Measurements from ENCODE around the gene TYW1B. TPM values are rescaled to one million over a fixed set of nuclear protein-coding genes. Genes with fewer than 3 reads are reported as not detected.
"Not testable (repeated sequence)": the region's sequence is repeated elsewhere in the genome, so short reads cannot be mapped to it uniquely, and the experiment has no call there.

TYW1B gene
- 6.9 TPM for total RNA-seq

DNA sequence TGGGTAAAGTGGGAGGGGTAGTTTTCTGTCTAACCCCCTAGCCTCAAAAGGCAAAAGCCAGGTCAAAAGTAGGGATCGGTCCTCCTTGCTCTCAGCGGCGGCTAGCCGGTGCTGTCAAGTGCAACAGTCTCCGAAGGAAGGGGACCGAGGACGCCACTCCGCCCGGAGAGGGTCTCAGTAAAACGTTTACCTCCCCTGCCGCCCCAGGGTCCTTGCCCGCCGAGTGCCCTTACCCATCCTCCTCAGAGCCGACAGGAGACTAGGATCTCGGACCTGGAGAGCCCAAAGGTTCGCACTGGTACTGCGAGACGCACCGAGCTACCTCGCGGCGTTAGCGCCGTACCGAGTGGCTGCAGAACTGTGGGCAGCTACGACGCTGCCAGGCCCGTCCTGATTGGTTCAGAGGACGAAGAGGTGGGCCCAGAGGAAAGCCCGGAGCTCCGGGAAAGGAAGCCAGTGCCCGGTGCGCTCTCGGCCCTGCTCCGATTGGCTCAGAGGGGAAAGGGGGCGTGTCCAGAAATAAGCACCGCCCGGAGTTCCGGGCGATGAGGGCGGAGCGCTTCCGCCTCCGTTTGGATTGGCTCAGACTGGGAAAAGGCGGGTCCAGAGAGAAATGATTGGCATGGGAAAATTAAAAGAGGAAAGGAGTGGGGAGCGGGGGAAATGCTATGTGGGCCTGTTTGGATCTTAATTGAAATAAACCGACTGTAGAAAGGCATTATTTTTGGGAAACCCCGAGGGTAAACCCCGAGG lies at the start of gene TYW1B:
Gene TYW1B, minus strand, starts transcription at position 362 of the 753 bp plus-strand sequence. Its CDS starts 125 bp downstream, at position 237.
- H3K27me3 ChIP-seq; H3K9me3 ChIP-seq; intact Hi-C loops (cut with DNase I): not testable (repeated sequence)
- H3K27ac ChIP-seq = peak within 1 kb of the TSS; percentile 93
- H3K36me3 ChIP-seq = peaks cover 0 to 16% of the 10 kb centered on the region in 2 donors
- H3K4me3 ChIP-seq = peak within 1 kb of the TSS; percentile 74 to 84
- TF ChIP-seq POLR2A (IDR thresholded peaks at IDR 0.05) (peak in 1 of 2 donors; percentile 63), POLR2AphosphoS5 (IDR thresholded peaks at IDR 0.05; ENCODE audit: insufficient read depth in 1 of 2, low read depth in 1 of 2) (peak; percentile 76 to 91)
- peak; percentile 99 for DNase-seq (ENCODE audit: extremely low spot score in 2 of 2)
- H3K4me1 ChIP-seq = peaks cover 28% of the 10 kb centered on the region

DNA sequence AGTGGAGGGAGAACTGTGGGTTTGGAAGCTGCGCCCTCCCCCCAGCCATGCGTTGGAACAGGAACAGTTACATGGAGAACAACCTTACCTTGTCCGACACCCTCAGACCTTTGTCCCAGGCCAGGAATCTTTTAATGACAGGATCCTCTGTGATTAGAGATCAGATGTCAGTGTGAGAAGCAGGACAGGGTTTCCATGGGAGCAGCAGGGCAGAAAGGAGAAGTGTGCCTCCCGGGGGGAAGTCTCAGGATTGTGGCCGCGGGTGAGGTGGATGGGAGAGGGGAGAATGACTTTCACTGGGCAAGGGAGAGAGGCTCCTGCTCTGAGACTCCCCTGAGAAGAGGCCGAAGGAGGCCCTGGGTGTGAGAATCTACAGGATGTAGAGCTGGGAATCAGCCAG lies 39.6 kb upstream of the TYW1B start:
- H3K9me3 ChIP-seq; DNase-seq (ENCODE audit: extremely low spot score in 2 of 2); H3K4me3 ChIP-seq; H3K36me3 ChIP-seq; H3K27ac ChIP-seq; intact Hi-C loops (cut with DNase I); H3K27me3 ChIP-seq; H3K4me1 ChIP-seq: not testable (repeated sequence)

DNA sequence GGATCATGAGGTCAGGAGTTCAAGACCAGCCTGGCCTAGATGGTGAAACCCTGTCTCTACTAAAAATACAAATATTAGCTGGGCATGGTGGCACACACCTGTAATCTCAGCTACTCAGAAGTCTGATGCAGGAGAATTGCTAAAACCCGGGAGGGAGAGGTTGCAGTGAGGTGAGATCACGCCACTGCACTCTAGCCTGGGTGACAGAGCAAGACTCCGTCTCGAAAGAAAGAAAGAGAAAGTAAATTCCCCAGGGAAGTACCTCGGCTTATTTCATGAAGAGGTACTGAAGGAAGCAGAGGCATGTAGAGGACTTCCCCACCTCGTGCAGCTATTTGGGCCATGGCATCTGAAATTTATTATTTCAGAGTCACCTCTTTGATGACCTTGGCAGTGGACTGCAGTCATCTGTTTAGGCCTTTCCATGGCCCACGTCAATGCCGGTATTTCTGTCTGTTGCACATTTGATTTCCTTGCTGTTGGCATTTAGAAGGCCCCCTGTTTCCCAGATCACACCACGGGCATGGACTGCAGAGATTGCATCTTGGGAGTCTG lies 30.9 kb upstream of the TYW1B start:
- H3K9me3 ChIP-seq; intact Hi-C loops (cut with DNase I); DNase-seq (ENCODE audit: extremely low spot score in 2 of 2): not testable (repeated sequence)

DNA sequence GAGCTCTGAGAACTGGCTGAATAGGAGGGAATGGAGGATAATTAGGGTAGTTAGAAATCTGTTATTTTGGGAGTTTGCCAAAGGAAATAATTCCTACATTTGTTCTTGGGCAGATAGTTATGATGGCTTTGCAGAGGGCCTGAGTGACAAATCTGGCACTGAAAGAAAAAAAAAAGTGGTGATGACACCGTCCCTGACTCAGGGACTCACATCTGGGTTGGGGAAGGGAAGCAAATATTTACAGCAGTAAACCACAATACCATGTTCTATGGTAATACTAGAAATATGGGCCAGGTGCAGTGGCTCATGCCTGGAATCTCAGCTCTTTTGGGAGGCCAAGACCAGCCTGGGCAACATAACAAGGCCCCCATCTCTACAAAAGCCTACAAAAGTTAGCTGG lies 29.9 kb upstream of the TYW1B start:
- H3K27me3 ChIP-seq; intact Hi-C loops (cut with DNase I); H3K4me1 ChIP-seq; DNase-seq (ENCODE audit: extremely low spot score in 2 of 2); H3K9me3 ChIP-seq; H3K27ac ChIP-seq; H3K4me3 ChIP-seq; H3K36me3 ChIP-seq: not testable (repeated sequence)

More for the DNA sequence above, 30.9 kb upstream of the TYW1B start:
- not testable (repeated sequence) for H3K27ac ChIP-seq, H3K4me1 ChIP-seq, H3K27me3 ChIP-seq, H3K4me3 ChIP-seq, H3K36me3 ChIP-seq

GRCh38 chr7:72855261-72855660 lies 27.3 kb upstream of the TYW1B start:
- H3K36me3 ChIP-seq; H3K27ac ChIP-seq; DNase-seq (ENCODE audit: extremely low spot score in 2 of 2); H3K9me3 ChIP-seq; H3K27me3 ChIP-seq; H3K4me3 ChIP-seq; H3K4me1 ChIP-seq; intact Hi-C loops (cut with DNase I): not testable (repeated sequence)

- H3K9me3 ChIP-seq; DNase-seq (ENCODE audit: extremely low spot score in 2 of 2); H3K4me1 ChIP-seq; H3K36me3 ChIP-seq; H3K4me3 ChIP-seq; H3K27ac ChIP-seq; intact Hi-C loops (cut with DNase I); H3K27me3 ChIP-seq: not testable (repeated sequence)
Measured at GRCh38 chr7:72852937-72853336, 24.9 kb upstream of the TYW1B start.

DNA sequence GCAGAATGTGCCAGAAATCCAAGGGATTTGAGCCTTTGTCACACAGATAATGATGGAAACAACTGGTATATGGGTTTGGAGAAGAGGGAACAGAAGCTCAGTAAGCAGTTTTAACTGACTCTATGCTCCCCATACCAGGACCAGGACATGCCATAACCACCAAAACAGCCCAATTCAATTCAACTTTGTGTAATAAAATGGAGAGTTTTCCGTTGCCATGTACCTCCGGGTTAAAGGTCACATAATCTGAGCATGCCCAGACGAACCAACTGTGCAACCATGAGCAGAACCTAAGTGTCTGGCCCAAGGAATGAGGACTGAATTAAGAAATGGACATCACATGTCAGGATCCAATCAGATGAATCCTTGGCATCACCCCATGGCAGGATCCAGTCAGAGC lies 22.7 kb upstream of the TYW1B start:
- H3K27ac ChIP-seq; H3K4me1 ChIP-seq; H3K4me3 ChIP-seq; DNase-seq (ENCODE audit: extremely low spot score in 2 of 2); H3K9me3 ChIP-seq; H3K36me3 ChIP-seq; intact Hi-C loops (cut with DNase I); H3K27me3 ChIP-seq: not testable (repeated sequence)

DNA sequence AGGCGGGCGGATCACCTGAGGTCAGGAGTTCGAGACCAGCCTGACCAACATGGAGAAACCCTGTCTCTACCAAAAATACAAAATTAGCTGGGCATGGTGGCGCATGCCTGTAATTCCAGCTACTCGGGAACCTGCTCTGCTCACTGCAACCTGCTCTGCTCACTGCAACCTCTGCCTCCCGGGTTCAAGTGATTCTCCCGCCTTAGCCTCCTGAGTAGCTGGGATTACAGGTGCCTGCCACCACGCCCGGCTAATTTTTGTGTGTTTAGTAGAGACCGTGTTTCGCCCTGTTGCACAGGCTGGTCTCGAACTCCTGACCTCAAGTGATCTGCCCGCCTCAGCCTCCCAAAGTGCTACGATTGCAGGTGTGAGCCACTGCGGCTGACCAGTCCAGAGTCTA lies 16.1 kb upstream of the TYW1B start:
- intact Hi-C loops (cut with DNase I); DNase-seq (ENCODE audit: extremely low spot score in 2 of 2); H3K36me3 ChIP-seq; H3K27me3 ChIP-seq; H3K4me1 ChIP-seq; H3K9me3 ChIP-seq; H3K4me3 ChIP-seq; H3K27ac ChIP-seq: not testable (repeated sequence)

DNA sequence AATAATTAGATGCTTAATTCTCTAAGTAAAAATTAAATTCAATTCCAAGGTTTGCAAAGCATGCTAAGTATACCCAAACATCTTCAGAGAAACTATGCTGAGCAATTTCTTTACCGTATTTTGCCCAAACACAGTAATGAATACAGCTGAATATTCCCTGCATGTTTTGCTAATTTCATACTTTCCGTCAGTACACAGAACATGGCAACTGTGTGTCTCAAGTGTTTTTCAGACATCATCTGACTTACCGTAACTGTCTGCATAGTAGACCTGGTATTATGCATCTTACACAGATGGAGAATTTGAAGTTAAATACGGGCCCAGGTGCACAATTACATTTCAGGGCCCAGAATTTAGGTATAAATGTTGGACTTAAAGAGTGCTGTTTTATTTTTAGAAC lies 15.2 kb upstream of the TYW1B start:
- H3K4me1 ChIP-seq; H3K27me3 ChIP-seq; H3K9me3 ChIP-seq; H3K27ac ChIP-seq; H3K4me3 ChIP-seq; intact Hi-C loops (cut with DNase I); DNase-seq (ENCODE audit: extremely low spot score in 2 of 2); H3K36me3 ChIP-seq: not testable (repeated sequence)

DNA sequence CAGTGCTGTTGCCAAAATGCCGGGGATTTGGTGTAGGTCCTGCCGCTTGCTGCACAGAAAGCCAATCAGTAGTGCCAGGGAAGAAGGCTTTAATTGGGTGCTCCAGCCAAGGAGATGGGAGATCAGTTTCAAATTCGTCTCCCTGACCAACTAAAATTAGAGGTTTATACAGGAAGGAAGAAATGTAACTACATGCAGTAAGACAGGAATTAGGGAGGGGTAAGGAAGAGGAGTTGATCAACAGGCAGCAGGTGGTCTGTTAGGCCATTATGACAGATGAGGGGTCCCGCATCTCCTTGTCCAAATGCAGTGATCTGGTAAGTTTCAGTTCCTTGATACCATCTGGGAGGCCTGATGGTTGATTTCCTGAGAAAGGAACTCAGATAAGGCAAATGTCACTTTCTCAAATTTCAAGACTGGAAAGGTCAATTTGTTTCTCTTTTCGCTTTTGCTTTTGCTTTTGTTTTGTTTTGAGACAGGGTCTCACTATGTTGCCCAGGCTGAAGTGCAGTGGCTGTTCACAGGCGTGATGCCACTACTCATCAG lies 13.0 kb upstream of the TYW1B start:
- H3K27me3 ChIP-seq; H3K4me1 ChIP-seq; H3K4me3 ChIP-seq; H3K9me3 ChIP-seq; DNase-seq (ENCODE audit: extremely low spot score in 2 of 2); H3K27ac ChIP-seq; intact Hi-C loops (cut with DNase I): not testable (repeated sequence)
- H3K36me3 ChIP-seq = peaks cover 0 to 22% of the 10 kb centered on the region in 2 donors

- H3K27ac ChIP-seq; H3K4me3 ChIP-seq; H3K4me1 ChIP-seq; H3K9me3 ChIP-seq; DNase-seq (ENCODE audit: extremely low spot score in 2 of 2); intact Hi-C loops (cut with DNase I); H3K27me3 ChIP-seq: not testable (repeated sequence)
- H3K36me3 ChIP-seq = peaks cover 0 to 42% of the 10 kb centered on the region in 2 donors
Measured at GRCh38 chr7:72838315-72838714, 10.3 kb upstream of the TYW1B start.

DNA sequence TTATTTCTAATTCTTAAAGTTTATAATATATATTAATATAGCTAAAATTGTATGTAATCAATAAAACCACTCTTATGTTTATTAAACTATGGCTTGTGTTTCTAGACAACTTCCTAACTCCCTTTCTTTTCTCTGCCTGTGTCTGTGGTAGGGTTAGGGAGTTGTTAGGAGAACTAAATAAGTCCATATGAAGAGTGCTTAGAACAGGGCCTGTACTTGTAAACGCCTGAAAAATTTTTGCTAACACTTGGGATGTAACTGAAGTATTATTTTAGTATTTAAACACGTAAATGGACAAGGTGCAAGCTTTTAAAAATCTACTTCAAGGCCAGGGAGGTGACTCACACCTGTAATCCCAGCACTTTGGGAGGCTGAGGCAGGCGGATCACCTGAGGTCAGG lies 9.3 kb upstream of the TYW1B start:
- H3K4me3 ChIP-seq; H3K27ac ChIP-seq; DNase-seq (ENCODE audit: extremely low spot score in 2 of 2); H3K4me1 ChIP-seq; intact Hi-C loops (cut with DNase I); H3K27me3 ChIP-seq; H3K9me3 ChIP-seq: not testable (repeated sequence)
- H3K36me3 ChIP-seq = peaks cover 0 to 53% of the 10 kb centered on the region in 2 donors

DNA sequence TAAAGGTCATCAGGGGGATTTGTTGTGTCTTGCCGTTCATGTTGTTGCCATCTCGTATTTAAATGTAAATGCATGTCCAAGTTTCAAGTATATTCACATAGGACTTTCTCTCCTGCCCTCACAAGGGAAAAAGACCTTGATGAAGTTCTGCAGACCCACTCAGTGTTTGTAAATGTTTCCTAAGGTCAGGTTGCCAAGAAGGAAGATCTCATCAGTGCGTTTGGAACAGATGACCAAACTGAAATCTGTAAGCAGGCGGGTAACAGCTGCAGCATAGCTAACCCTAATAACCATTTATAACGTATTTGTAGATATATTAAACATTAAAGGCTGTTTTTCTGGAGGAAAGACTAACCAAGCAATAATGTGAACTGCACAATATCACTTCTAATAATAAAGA lies 2.6 kb upstream of the TYW1B start:
- H3K27me3 ChIP-seq; DNase-seq (ENCODE audit: extremely low spot score in 2 of 2); intact Hi-C loops (cut with DNase I); H3K9me3 ChIP-seq: not testable (repeated sequence)
- H3K27ac ChIP-seq = peak overlapping the region; percentile 93
- peaks cover 28% of the 10 kb centered on the region for H3K4me1 ChIP-seq
- peaks cover 0 to 34% of the 10 kb centered on the region in 2 donors for H3K36me3 ChIP-seq
- H3K4me3 ChIP-seq = peak overlapping the region; percentile 67 to 84

All from vagina (tissue), 2 donors.